HAP-1 (cell line): Measurements from ENCODE around the gene PPIL4.

Experiments used
- DNase-seq, 2 experiments: peaks; one replicate each; pipeline ENCODE4 v3.0.0-alpha.2; 2016 to 2020; ENCODE audit warnings: low spot score in 2 of 2
- H3K27me3 ChIP-seq: fragments of 250-450 bp; sonication (Bioruptor Pico); 2 replicates; pipeline ENCODE4 v1.5.1; 2020; ENCODE audit warnings: low read depth, mild to moderate bottlenecking, moderate library complexity
- H3K36me3 ChIP-seq: fragments of 250-450 bp; sonication (Bioruptor Pico); replicated peaks from 2 replicates; pipeline ENCODE4 v1.5.1; 2020; ENCODE audit warnings: mild to moderate bottlenecking
- H3K4me1 ChIP-seq: fragments of 250-450 bp; sonication (Bioruptor Pico); 2 replicates; pipeline ENCODE4 v1.5.1; 2020; ENCODE audit warnings: mild to moderate bottlenecking
- H3K4me3 ChIP-seq: fragments of 250-450 bp; sonication (Bioruptor Pico); 2 replicates; pipeline ENCODE4 v1.5.1; 2020; ENCODE audit warnings: mild to moderate bottlenecking, moderate library complexity
- H3K9me3 ChIP-seq: fragments of 250-450 bp; sonication (Bioruptor Pico); 2 replicates; pipeline ENCODE4 v1.5.1; 2020; ENCODE audit warnings: mild to moderate bottlenecking, moderate library complexity
- in situ Hi-C: fragments of 300-500 bp; cut with MboI; formaldehyde crosslinking; loops from 3 replicates; pipeline ENCODE4 v1.14.3; 2020; ENCODE audit warnings: low sequenced_read_pairs, inconsistent platforms, mixed read lengths

Gene PPIL4

GRCh38 chr6:149455031-149455732 is 90.7 kb downstream of the PPIL4 start:
- in situ Hi-C loops = no loop called here

More at GRCh38 chr6:149455031-149455732, 90.7 kb downstream of the PPIL4 start:
- Histone ChIP-seq H3K4me1 (no peaks in the 10 kb centered on the region), H3K36me3 (no peaks in the 10 kb centered on the region), H3K9me3 (no peaks in the 10 kb centered on the region), H3K27me3 (no peaks in the 10 kb centered on the region), H3K4me3 (no peak overlapping the region)
- no peak for DNase-seq
